Upper lobe of right lung (tissue), 1 donor: ENCODE data around the gene AP4E1. TPM values are rescaled to one million over a fixed set of nuclear protein-coding genes. Genes with fewer than 3 reads are reported as not detected.

Source experiments
- ATAC-seq: fragments of 200-7000 bp; cut with Tn5 transposase; one replicate; pipeline ENCODE4 v1.9.1; 2020; ENCODE audit warnings: mild to moderate bottlenecking, moderate library complexity
- DNase-seq: peaks from one replicate; pipeline ENCODE4 v3.0.0-alpha.2; 2020
- H3K27ac ChIP-seq: fragments of 200-600 bp; one replicate; pipeline ENCODE4 v1.8.0; 2022
- H3K27me3 ChIP-seq: fragments of 200-600 bp; one replicate; pipeline ENCODE4 v1.8.0; 2022; ENCODE audit warnings: mild to moderate bottlenecking
- H3K36me3 ChIP-seq: fragments of 200-600 bp; one replicate; pipeline ENCODE4 v1.8.0; 2022
- H3K4me1 ChIP-seq: fragments of 200-600 bp; one replicate; pipeline ENCODE4 v1.8.0; 2022
- H3K4me3 ChIP-seq: fragments of 200-600 bp; one replicate; pipeline ENCODE4 v1.8.0; 2022; ENCODE audit warnings: mild to moderate bottlenecking
- H3K9me3 ChIP-seq: fragments of 200-600 bp; one replicate; pipeline ENCODE4 v1.8.0; 2022
- CTCF ChIP-seq: fragments of 200-600 bp; IDR thresholded peaks from one replicate; pipeline ENCODE4 v1.8.0; 2022; ENCODE audit warnings: antibody characterized with exemption
- intact Hi-C: fragments of 100-400 bp; cut with DNase I; formaldehyde crosslinking; loops from one replicate; pipeline ENCODE4 v1.11.0; 2022
- total RNA-seq: library from RNA; stranded (reverse); fragmentation: NEBNext Ultra II Directional; extraction: Animal tissue kit (Norgen Biotek cat#: 25700); gene quantifications from one replicate; pipeline ENCODE4 v1.2.1, GENCODE V29; 2021
- donor health status: DM: no; HTN: yes; CAD: no; lungs with severe emphysema.

Gene AP4E1
- total RNA-seq, 1 donor from 2014 or later: 10.8 TPM

DNA sequence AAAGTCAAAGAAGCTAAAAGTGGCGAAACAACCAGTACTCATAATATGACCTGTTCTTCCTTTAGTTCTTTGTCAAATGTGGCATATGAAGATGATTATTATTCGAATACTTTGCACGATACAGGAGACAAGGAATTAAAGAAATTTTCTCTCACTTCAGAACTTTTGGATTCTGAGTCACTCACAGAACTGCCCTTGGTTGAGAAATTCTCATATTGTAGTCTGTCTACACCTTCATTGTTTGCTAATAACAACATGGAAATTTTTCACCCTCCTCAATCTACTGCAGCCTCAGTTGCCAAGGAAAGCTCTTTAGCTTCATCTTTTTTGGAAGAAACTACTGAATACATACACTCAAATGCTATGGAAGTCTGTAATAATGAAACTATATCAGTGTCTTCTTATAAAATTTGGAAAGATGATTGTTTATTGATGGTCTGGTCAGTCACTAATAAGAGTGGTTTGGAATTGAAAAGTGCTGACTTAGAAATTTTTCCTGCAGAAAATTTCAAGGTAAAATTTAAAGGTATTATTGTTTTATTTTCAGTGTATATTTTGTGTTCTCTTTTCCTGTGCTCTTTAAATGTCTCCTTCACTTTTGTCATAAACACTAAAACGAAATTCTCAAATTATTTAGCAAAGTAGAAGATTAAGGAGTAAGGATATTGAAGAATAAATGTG is 89.0 kb downstream of the AP4E1 start:
- no peak overlapping the region for H3K27ac ChIP-seq
- DNase-seq (no peak), ATAC-seq (no peak)
- intact Hi-C loops: no loop called here
- H3K27me3 ChIP-seq: no peaks in the 10 kb centered on the region
- H3K9me3 ChIP-seq: no peaks in the 10 kb centered on the region
- TF ChIP-seq CTCF: no peak
- no peaks in the 10 kb centered on the region for H3K4me1 ChIP-seq
- H3K36me3 ChIP-seq: peaks cover 48% of the 10 kb centered on the region
- H3K4me3 ChIP-seq: no peak overlapping the region

DNA sequence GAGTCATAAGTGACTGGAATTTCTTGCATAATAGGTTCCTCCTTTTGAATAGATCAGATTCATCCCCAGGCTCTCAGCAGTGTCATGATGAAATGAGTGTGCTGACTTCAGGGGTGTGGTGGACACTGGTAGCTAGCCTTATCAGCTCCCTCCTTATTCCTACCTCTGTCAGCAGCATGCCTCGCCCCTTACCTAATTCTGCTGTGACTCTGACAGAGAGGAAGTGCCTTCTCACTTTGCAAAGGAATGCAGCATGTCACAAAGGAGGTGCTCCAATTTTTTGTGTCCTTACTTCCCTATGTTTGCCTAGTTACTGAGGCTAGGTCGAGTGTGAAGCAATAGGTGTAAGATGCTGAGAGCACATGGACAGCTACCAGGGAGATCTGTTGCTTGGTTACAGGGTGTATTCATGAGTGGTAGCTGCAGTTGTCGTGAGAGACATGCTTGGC is 95.6 kb downstream of the AP4E1 start:
- Histone ChIP-seq H3K27me3 (no peaks in the 10 kb centered on the region), H3K9me3 (no peaks in the 10 kb centered on the region), H3K27ac (no peak overlapping the region), H3K4me1 (no peaks in the 10 kb centered on the region), H3K36me3 (peaks cover 47% of the 10 kb centered on the region), H3K4me3 (no peak overlapping the region)
- intact Hi-C loops: no loop called here
- TF ChIP-seq CTCF: no peak
- DNase-seq: no peak
- peak; percentile 90 for ATAC-seq

DNA sequence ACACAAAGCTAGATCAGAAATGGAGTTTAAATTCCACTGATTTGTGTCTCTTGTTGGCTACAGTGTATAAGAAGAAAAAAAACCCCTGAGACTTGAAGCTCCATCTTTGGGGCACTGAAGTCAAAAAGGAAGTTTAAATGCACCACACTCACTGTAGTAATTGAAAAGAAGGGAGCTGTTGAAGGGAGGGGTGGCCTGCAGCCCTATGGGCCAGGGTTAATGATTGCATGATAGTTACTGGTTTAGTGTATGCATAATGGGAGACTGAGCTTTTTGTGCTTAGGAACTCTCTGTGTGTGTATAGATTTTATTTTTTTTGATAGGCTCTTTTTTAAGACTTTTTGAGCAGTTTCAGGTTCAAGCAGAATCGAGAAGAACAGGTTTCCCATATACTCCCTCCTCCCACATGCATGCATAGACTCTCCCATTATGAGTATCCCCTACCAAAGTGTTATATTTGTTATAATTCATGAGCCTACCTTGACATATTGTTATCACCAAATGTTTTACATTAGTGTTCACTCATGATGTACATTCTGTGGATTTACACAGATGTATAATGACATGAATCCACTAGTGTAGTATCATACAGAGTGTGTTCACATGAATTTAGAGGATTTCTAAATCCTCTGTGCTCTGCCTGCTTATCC is 98.0 kb downstream of the AP4E1 start:
- H3K27me3 ChIP-seq: no peaks in the 10 kb centered on the region
- no peak overlapping the region for H3K27ac ChIP-seq
- DNase-seq: no peak
- no peaks in the 10 kb centered on the region for H3K9me3 ChIP-seq
- no peak overlapping the region for H3K4me3 ChIP-seq
- intact Hi-C loops: no loop called here
- no peak for ATAC-seq
- no peak for TF ChIP-seq CTCF
- no peaks in the 10 kb centered on the region for H3K4me1 ChIP-seq
- H3K36me3 ChIP-seq: peaks cover 29% of the 10 kb centered on the region

- TF ChIP-seq CTCF: no peak
- no peak overlapping the region for H3K4me3 ChIP-seq
- no peaks in the 10 kb centered on the region for H3K4me1 ChIP-seq
- no peaks in the 10 kb centered on the region for H3K27me3 ChIP-seq
- intact Hi-C loops: no loop called here
- H3K9me3 ChIP-seq: no peaks in the 10 kb centered on the region
- H3K27ac ChIP-seq: no peak overlapping the region
- ATAC-seq (no peak), DNase-seq (no peak)
- peaks cover 24% of the 10 kb centered on the region for H3K36me3 ChIP-seq
Observed at GRCh38 chr15:51007131-51007666, 98.7 kb downstream of the AP4E1 start.

- no peak overlapping the region for H3K27ac ChIP-seq
- no peaks in the 10 kb centered on the region for H3K4me1 ChIP-seq
- H3K9me3 ChIP-seq: no peaks in the 10 kb centered on the region
- H3K36me3 ChIP-seq: no peaks in the 10 kb centered on the region
- no peaks in the 10 kb centered on the region for H3K27me3 ChIP-seq
- DNase-seq: no peak
- no peak overlapping the region for H3K4me3 ChIP-seq
- TF ChIP-seq CTCF: no peak
- no peak for ATAC-seq
- intact Hi-C loops: no loop called here
Observed at GRCh38 chr15:51011212-51011611, 102.7 kb downstream of the AP4E1 start.
